OCI-LY1 (cell line): Measurements from ENCODE around the gene OFD1.

Experiments
- H2AFZ ChIP-seq: fragments of 200-600 bp; sonication (generic), shearing (Covaris generic); 2 replicates; pipeline ENCODE4 v1.6.0; 2014; ENCODE audit warnings: antibody characterized with exemption, mild to moderate bottlenecking, low read length
- H3F3A ChIP-seq: fragments of 200-600 bp; sonication (generic), shearing (Covaris generic); 2 replicates; pipeline ENCODE4 v1.6.0; 2014; ENCODE audit warnings: mild to moderate bottlenecking, antibody characterized with exemption, low read length, moderate library complexity; ENCODE audit not compliant: insufficient read depth
- H3K27ac ChIP-seq: fragments of 200-600 bp; sonication (generic); 2 replicates; pipeline ENCODE4 v1.5.1; 2014; ENCODE audit warnings: low read length, mixed run types, mild to moderate bottlenecking, low read depth; ENCODE audit not compliant: poor library complexity, severe bottlenecking
- H3K27me3 ChIP-seq: fragments of 200-600 bp; sonication (generic); 2 replicates; pipeline ENCODE4 v1.6.0; 2014; ENCODE audit warnings: antibody characterized with exemption, mild to moderate bottlenecking, low read length, moderate library complexity; ENCODE audit not compliant: insufficient read depth
- H3K36me3 ChIP-seq: fragments of 200-600 bp; sonication (generic); 2 replicates; pipeline ENCODE4 v1.6.1; 2014; ENCODE audit warnings: mild to moderate bottlenecking, antibody characterized with exemption, low read length, moderate library complexity, mixed read lengths; ENCODE audit not compliant: insufficient read depth
- H3K4me1 ChIP-seq: fragments of 200-600 bp; sonication (generic); 2 replicates; pipeline ENCODE4 v1.5.1; 2014; ENCODE audit warnings: mild to moderate bottlenecking, low read length, moderate library complexity; ENCODE audit not compliant: insufficient read depth, severe bottlenecking
- H3K4me2 ChIP-seq: fragments of 200-600 bp; sonication (generic), shearing (Covaris generic); 2 replicates; pipeline ENCODE4 v1.6.1; 2014; ENCODE audit warnings: low read length
- H3K4me3 ChIP-seq: fragments of 200-600 bp; sonication (generic); 2 replicates; pipeline ENCODE4 v1.5.1; 2014; ENCODE audit warnings: low read length, low read depth, mild to moderate bottlenecking, mixed read lengths; ENCODE audit not compliant: poor library complexity, severe bottlenecking
- H3K79me2 ChIP-seq: fragments of 200-600 bp; shearing (Covaris generic); 2 replicates; pipeline ENCODE4 v1.6.1; 2016; ENCODE audit warnings: mixed run types, low read length, mixed read lengths; ENCODE audit not compliant: insufficient read depth
- H3K9ac ChIP-seq: fragments of 200-600 bp; sonication (generic), shearing (Covaris generic); 2 replicates; pipeline ENCODE4 v1.6.1; 2014; ENCODE audit warnings: mild to moderate bottlenecking, low read length, mixed read lengths
- H3K9me2 ChIP-seq: fragments of 200-600 bp; sonication (generic), shearing (Covaris generic); 2 replicates; pipeline ENCODE4 v1.6.1; 2014; ENCODE audit warnings: low read depth, mild to moderate bottlenecking, low read length, mixed read lengths
- H3K9me3 ChIP-seq: fragments of 200-600 bp; shearing (Covaris generic); 2 replicates; pipeline ENCODE4 v1.6.1; 2014; ENCODE audit warnings: low read length, mixed read lengths
- H4K20me1 ChIP-seq: fragments of 200-600 bp; sonication (generic), shearing (Covaris generic); 2 replicates; pipeline ENCODE4 v1.6.0; 2016; ENCODE audit warnings: mild to moderate bottlenecking, low read length; ENCODE audit not compliant: insufficient read depth
- CTCF ChIP-seq: fragments of 200-600 bp; sonication (generic), shearing (Covaris generic); IDR thresholded peaks from 2 replicates; pipeline ENCODE4 v1.5.1; 2017; ENCODE audit warnings: mild to moderate bottlenecking, antibody characterized with exemption, low read length, moderate library complexity, mixed read lengths
- EZH2 ChIP-seq: fragments of 200-600 bp; sonication (generic), shearing (Covaris generic); IDR thresholded peaks from 2 replicates; pipeline ENCODE4 v1.8.0; 2017; ENCODE audit warnings: borderline replicate concordance, mixed run types, mild to moderate bottlenecking, antibody characterized with exemption, low read length, moderate library complexity, mixed read lengths

OFD1 gene

GRCh38 chrX:13750204-13750603, 15.7 kb downstream of the OFD1 start:
- Histone ChIP-seq H3F3A (no peaks in the 10 kb centered on the region), H3K27ac (no peak overlapping the region), H3K4me3 (no peak overlapping the region), H3K36me3 (peaks cover 74% of the 10 kb centered on the region), H3K9me3 (no peaks in the 10 kb centered on the region), H3K4me2 (no peak overlapping the region), H3K79me2 (no peaks in the 10 kb centered on the region), H3K9ac (no peak overlapping the region), H4K20me1 (no peaks in the 10 kb centered on the region), H3K4me1 (peaks cover 17% of the 10 kb centered on the region), H3K27me3 (no peaks in the 10 kb centered on the region), H2AFZ (no peak overlapping the region), H3K9me2 (no peaks in the 10 kb centered on the region)
- TF ChIP-seq CTCF (peak; percentile 35; the same call in 1 of the 2 replicates), EZH2 (no peak)

- Histone ChIP-seq H3F3A (no peaks in the 10 kb centered on the region), H3K4me3 (no peak overlapping the region), H3K9ac (no peak overlapping the region), H3K4me1 (peaks cover 17% of the 10 kb centered on the region), H2AFZ (no peak overlapping the region), H3K4me2 (no peak overlapping the region), H3K9me3 (no peaks in the 10 kb centered on the region), H4K20me1 (no peaks in the 10 kb centered on the region), H3K9me2 (no peaks in the 10 kb centered on the region), H3K79me2 (no peaks in the 10 kb centered on the region), H3K27me3 (no peaks in the 10 kb centered on the region), H3K27ac (no peak overlapping the region), H3K36me3 (peaks cover 79% of the 10 kb centered on the region)
- TF ChIP-seq EZH2, result no peak
- TF ChIP-seq CTCF, result no peak
Measured at GRCh38 chrX:13750812-13751211, 16.3 kb downstream of the OFD1 start.

- Histone ChIP-seq H3K4me3 (no peak overlapping the region), H4K20me1 (no peaks in the 10 kb centered on the region), H3K79me2 (no peaks in the 10 kb centered on the region), H3K9ac (no peak overlapping the region), H3K9me3 (no peaks in the 10 kb centered on the region), H3K27ac (no peak overlapping the region), H3F3A (no peaks in the 10 kb centered on the region), H3K27me3 (no peaks in the 10 kb centered on the region), H3K9me2 (no peaks in the 10 kb centered on the region), H3K4me1 (peaks cover 17% of the 10 kb centered on the region), H3K4me2 (no peak overlapping the region), H3K36me3 (peaks cover 80% of the 10 kb centered on the region), H2AFZ (no peak overlapping the region)
- TF ChIP-seq EZH2 (no peak), CTCF (no peak)
Measured at GRCh38 chrX:13752141-13752540, 17.6 kb downstream of the OFD1 start.
